ENCODE results near the gene CHTOP.

CHTOP gene

DNA sequence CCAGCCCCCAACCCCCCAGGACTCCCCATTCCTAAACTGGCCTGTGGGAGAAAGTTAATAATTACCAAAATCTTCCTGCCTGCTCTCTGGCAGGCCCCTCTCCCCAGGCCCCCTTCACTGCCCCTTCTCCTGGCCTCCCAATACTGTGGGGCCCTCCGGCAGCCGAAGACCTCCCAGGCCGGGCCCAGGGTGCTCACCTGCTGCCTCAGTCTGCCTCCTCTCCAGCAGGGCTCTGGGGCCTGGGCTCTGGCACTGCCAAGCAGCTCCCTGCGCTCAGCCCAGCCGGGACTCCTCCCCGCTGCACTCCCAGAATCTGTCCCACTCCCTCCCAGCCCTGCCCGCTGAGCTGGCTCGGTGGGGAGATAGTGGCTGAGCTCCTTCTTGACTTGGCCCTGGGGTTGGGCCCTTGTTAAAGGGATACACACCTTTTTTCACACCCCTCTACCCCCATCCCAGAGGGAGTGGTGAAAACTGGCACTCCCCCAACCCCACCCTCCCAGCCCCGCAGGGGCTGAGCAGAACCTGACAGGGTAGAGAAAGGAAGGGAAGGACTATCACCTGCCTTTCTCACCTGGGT lies 21.0 kb upstream of the CHTOP start, which contains the start of gene S100A16:
Gene S100A16 (minus strand): TSS at position 383 of the 577 bp plus-strand sequence. CDS start 4,986 bp downstream, outside the sequence.
- DNase-seq (ENCODE audit: low spot score), result peak; percentile 86

DNA sequence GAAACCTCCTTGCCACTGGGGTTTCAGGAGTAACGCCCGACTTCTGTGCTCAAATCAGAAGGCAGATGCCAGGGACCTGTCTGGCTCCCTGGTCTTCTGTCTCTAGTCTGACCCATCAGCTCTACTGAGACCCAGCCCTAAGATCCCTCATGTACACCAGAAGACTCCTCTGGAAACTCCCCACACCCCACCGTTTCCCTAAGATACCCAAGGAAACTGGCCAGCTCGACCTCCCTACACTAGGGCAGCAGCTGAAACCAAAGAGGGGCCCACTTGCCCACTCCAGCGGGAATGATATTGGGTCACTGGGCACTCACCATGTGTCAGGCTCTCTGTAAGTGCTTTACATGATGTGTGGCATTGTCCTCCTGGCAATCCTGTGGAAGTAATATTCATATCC lies 20.5 kb upstream of the CHTOP start:
- no peak for DNase-seq (ENCODE audit: low spot score)

DNA sequence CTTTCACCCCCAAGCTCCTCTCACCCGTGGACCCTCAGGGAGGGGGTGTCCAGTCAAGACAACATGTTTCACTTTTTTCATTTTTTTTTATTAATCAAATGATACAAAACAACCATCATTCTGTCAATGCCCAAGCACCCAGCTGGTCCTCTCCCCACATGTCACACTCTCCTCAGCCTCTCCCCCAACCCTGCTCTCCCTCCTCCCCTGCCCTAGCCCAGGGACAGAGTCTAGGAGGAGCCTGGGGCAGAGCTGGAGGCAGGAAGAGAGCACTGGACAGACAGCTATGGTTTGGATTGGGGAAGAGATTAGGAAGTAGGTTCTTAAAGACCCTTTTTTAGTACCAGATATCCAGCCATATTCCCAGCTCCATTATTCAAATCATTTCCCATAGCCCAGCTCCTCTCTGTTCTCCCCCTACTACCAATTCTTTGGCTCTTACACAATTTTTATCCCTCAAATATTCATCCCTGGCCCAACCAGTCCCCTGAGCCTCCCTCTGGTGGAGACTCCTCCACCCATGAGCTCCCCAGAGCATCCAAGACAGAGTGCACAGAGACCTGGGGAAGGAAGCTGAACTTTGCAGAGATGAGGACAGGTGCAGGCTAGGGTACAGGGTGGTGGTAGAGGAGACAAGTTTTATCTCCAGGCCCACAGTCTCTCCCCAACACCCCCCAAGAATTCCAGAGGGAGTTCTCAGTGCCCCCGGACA lies 19.5 kb upstream of the CHTOP start:
- no peak for DNase-seq (ENCODE audit: low spot score)

DNA sequence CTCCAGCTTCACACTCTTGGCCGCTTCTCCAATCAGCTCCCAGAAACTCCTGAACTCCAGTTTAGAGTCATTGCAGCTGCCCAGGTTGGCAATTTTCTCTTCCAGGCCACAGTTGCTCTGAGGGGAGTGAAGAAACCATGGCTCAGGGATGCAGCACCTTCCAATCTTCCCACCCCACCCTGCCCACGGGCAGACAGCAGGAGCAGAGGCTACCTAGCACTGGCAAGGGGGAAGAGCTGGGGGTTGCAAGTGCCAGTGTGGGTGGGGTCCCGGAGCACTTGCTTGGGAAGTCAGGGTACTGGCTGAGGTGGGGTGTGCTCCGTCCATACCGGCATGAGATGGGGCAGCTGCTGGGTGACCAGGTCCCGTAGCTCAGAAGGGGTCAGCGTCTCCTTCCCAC lies 19.0 kb upstream of the CHTOP start:
- DNase-seq (ENCODE audit: low spot score), result no peak

DNA sequence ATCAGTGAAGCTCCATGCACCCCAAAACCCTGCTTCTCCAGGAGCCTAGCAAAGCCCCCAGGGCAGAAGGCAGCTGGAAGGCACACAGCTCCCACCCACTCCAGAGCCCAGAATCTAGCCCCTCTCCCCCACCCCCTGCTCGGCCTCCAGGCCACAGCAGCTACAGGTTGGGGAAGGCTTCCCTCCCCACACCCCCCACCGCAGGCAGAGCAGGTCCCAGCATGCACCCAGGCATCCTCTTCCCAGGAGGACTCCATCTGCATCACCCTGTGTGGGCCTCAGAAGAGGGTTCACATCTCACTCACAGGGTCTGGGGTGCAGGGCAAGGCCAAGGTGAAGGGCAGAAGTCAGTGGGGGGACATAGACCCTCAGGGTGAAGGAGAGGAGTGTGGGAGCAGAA lies 18.5 kb upstream of the CHTOP start:
- no peak for DNase-seq (ENCODE audit: low spot score)

DNA sequence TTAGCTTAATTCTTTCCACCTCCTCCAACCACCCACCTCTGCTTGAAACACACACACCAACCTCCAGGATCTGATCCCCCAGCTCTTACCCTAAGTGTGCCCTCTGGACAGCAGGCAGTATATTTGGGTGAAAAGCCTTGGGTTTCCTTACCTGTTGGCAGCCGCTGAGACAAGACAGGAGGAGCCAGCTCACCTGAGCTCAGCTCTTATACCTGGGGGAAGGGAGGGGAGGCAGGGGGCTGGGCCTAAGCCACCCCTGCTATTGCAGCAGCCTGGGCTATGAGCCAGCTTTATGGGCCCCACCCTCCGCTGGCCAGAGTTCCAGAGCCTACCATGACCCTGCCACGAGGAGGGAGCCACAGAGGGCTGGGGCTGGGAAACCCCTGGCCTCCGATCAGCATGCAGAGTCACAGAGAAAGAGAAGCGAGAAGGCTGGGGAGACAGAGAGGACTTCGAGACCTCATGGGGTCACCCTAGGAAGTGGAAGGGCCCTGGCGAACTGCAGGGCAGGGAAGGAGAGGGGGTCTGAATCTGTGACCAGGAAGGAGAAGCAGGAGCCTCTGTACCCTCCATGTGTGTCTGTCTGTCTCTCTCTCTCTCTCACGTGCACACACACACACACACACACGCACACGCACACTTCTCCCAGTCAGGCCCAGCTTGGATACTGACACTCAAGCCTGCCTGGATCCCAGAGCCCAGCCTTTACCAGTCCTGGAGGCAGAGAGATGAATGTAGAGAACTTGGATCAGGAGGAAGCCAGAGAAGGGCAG lies 17.5 kb upstream of the CHTOP start, which contains the start of gene S100A14:
Gene S100A14 (minus strand): TSS at position 182 of the 773 bp plus-strand sequence. CDS start 467 bp downstream, outside the sequence.
- DNase-seq (ENCODE audit: low spot score), result peak; percentile 42

DNA sequence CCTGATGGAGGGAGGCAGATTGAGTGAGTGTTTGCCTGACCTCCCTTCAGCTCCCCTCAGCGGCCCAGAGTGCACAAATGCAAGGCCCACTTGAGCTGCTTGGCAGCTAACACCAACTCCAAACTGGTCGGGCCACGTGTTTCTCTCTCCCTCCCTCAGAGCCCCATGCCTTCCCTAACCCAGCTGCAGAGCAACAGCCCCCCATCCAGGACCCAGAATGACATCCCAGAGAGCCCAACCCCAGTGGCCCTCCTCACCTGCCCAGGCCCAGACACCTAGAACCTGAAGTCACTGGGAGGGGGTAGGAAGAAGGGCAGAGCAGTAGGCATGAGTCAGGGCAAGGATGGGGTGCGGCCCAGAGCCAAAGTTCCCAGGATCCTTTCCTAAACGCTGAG lies 17.0 kb upstream of the CHTOP start:
- no peak for DNase-seq (ENCODE audit: low spot score)

DNA sequence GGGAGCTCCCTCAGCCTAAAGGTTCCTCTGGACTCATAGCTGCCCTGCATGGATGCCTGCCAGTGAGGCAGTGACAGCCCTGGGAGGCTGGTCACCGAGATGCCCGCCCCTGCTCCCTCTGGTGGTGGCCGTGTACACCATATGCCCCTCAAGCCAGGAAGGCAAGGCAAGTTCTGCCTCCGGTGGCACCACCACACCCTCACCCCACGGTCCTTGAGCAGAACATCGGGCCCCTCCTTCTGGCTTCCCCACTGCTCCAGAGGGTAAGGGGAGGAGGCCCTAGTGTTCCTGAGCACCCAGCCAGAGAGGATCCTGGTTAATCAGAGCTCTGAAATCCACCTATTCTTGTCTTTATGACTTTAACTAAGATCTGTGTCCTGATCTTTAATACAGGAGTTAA lies 16.2 kb upstream of the CHTOP start:
- peak; percentile 80 for DNase-seq (ENCODE audit: low spot score)

DNA sequence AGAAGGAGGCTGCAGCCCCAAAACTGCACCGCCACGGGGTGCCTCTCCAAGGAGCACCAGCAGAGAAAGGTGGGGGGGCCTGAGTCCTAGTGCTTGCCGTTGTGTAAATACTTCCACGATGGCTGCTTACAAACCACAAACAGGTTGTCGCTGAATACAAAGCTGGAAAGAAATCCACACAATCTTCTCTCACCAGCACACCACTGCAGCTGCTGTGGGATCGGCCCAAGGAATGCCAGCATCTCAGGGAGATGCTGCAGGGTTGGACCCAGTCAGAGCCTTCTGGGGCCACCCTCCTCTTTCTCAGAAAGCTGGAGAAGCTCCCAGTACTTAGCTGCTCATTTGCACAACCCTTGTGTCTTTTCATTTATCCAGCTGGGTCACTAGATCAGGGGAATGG lies 14.7 kb upstream of the CHTOP start:
- DNase-seq (ENCODE audit: low spot score), result no peak

DNA sequence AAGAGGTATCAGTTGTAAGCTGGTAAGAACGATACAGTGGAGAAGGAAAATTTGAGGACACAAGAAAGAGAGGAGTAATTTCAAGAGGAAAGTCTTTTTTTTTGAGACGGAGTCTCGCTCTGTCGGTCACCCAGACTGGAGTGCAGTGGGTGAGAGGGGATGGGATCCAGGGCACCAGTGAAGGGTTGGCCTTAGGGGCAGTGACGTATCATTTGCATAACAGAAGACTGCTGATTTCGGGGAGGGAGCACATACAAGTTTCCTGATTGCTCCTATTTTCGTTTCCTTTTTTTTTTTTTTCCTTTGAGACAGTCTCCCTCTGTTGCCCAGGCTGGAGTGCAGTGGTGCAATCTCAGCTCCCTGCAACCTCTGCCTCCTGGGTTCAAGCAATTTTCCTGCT lies 10.8 kb upstream of the CHTOP start:
- DNase-seq (ENCODE audit: low spot score), result no peak

DNA sequence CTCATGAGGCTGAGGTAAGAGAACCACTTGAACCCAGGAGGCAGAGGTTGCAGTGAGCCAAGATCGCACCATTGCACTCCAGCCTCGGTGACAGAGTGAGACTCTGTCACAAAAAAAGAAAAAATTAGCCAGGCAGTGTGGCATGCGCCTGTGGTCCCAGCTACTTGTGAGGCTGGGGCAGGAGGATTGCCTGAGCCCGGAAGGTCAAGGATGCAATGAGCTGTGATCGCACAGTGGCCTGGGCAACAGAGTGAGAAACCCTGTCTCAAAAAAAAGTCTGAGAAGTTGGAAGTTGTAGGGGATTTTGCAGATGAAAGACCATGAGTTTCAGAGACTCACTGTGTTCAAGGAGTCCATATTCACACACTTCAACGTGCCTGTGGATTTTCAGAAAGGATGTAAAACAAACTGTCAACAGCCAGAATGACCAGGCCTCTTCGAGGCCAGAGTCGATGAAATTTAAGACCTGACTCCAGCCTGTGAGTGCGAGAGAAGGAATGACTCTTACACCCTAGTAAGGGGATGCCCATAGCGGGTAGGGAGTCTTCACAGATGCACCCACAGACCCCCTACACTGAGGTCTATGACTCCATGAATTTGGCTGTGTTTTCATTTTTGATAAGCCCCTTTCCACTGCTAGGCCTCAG lies 8.8 kb upstream of the CHTOP start:
- DNase-seq (ENCODE audit: low spot score), result no peak

DNA sequence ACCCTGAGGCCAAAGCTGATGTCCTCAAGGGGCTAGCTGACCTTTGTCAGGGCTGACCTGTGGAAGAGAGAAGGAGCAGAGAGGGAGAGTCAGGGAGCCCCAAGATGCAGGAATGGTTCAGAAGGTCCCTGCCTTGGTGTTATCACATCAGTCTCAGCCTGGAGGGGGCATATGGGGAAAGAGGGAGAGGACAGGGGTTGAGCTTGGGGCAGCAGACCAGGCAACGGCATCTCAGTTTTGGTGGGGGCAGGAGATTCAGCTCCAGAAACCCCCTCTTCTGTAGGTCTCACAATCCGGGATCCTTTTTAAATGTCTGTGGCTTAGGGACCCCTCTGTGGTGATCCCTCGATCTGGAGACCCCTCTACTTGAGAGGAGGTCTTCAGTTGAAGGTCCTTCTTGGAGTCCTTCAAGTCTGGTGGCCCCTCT lies 7.4 kb upstream of the CHTOP start:
- DNase-seq (ENCODE audit: low spot score), result no peak

DNA sequence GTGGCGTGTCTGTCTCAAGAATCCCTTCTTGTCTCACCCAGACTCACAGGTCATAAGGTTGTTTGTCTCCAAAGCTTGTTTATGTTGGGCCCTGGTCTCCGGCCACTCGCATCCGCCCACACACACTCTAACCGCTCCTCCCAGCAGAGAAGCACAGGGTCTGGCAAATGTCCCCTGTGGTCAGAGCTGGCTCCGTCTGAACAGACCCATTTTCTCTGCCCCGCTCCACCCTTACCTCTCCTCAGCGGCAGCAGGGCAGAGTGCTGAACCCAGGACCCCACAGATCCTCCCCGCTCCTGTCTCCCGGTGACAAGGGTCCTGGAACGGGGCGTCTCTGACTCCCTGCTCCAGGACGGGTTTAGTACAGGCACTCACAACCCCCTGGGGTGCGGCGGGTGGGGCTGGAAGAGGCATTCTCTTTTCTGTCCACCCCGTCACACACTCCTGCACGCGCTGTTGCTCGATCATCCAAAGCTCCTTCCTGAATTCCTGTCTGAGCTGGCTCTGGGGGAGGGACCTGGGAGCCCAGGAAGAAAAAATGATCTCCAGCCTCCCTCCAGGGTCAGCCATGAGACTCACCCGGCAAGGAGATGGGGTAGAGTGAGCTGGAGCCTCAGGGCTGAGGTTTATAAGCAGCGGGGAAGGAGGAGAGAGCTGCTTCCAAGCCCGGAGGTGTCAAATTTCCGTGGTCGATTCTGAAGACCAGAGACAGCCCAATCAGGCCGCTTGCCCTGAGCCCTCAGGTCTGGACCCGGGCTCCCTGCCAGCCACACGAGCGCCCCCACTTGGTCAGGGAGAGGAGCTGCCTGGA lies 6.8 kb upstream of the CHTOP start, which contains the start of gene S100A13:
Gene S100A13 (minus strand): TSS at position 602 of the 811 bp plus-strand sequence. CDS start 1,033 bp downstream, outside the sequence.
- peak; percentile 94 for DNase-seq (ENCODE audit: low spot score)

DNA sequence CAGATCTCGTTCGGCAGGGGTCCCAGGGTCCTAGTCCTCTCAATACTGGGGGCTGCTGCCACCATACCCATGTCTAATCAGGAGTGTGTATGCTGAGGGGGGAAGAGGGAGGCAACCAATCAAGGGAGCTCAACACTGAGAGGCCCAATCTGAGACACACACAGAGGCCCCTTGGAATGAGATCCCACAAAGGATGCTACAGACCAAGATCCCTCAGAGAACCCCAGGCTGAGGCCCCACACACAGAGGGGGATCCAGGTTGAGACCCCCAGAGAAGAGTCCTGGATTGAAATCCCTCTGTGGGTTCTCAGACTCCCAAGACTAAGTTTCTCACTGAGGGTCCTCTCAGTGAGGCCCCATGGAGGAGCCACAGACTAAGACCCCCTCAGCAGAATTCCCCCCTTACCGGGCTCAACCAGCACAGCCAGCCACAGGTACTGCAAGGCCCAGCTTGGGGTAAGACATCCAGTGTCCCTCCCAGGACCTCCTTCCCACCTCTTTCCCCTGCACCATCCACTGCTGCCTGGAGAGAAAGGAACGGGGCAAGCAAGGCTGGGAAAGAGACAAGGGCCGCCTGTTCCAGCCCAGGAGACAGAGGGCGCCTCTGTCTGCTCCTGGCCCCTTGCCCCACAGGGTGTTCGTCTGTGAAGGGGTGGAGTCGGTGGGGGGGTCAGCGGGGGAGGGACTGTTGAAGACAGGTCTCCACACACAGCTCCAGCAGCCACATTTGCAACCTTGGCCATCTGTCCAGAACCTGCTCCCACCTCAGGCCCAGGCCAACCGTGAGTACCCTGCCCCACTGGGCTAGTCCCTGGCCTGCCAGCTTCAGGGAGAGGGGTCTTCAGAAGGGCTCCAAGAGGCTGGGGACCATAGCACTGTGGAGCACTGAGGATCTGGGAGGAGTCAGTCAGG lies 5.9 kb upstream of the CHTOP start, which contains the start of gene S100A1:
Gene S100A1 (plus strand): TSS at position 720 of the 912 bp plus-strand sequence. CDS start 2,088 bp downstream, outside the sequence.
- no peak for DNase-seq (ENCODE audit: low spot score)

DNA sequence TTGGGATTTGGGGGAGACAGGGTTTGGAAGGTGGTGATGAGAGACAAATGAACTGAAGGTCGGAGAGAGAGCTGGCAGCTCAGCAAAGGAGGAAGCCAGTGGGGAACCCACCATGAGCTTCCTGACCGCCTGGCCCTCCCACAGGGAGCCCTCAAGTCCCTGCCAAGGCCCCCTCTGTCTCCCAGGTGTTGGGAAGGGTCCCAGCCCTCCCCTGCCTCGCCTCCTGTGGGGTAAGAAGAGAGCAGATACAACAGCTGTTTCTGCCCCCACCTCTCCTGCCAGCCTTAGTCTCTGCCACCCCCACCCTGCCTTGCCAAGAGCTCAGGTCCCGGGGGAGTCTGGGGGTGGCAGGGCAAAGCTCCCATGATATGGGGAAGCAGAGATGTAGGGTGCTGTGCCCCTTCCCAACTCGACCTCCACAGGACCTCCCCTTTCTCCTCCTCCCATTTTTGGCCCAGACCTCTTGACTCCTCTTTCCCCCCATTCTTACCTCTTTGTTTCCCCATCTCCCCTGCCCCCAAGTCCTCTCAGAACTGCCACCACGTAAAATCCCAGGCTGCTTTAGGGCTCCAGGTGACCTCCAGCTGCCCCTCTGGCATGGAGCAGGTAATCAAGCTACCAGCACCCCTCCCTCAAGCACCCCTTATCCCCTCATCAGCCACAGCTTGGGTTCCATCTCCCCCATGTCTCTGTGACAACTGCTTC lies 5.1 kb upstream of the CHTOP start:
- DNase-seq (ENCODE audit: low spot score), result no peak

DNA sequence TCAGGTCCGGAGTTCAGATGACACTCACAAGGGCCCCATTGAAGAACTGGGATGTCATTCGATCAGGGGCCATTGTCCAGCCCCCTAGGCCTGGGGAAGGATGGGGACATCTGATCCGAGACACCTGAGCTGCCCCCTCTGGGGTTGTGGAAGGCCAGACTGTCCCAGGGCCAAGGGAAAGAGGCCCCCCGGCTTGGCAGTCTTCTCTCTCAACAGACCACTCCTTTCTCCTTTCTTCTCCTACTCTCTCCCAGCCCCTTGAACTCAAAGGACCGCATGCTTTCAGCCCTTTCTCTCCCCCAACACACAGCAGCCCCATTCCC lies 4.6 kb upstream of the CHTOP start:
- DNase-seq (ENCODE audit: low spot score), result no peak

DNA sequence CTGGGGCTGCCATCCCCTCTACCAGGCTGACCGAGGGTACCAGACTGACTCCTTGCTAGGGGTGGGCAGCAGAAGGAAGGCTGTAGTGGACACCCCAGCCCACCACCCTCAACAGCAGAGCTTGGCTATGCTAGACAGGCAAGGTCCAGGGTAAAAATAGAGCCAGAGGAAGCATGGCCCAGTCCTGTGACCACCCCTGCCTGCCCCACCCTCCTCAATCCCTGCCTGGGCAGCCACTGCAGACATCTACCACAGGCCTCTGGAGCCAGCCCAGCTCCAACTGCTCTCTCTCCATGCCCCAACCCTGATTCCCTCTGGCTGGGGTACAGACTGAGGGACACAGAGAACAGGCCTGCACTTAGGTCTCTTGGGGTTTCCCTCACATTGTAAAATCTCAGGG lies 3.9 kb upstream of the CHTOP start:
- DNase-seq (ENCODE audit: low spot score), result no peak

DNA sequence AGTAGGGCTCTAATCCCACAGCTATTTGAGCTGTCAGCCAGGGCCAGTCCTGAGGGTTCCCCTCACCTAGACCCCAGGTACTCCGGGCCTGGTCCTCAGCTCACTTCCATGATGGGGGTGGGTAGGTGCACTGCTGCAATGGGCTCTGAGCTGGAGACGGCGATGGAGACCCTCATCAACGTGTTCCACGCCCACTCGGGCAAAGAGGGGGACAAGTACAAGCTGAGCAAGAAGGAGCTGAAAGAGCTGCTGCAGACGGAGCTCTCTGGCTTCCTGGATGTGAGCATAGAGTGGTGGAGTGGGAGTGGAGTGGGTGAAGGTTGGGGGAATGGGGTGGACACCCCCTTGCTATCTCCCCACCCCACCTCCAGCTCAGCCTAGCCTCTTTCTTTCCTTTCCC lies 3.5 kb upstream of the CHTOP start:
- DNase-seq (ENCODE audit: low spot score), result no peak
